Memory B cell (primary cell): ENCODE measurements around the gene DDIT3.

Experiments used
- ATAC-seq: fragments of 150-1000 bp; cut with Tn5 transposase; 2 replicates; pipeline ENCODE4 v1.10.0; 2021; ENCODE audit warnings: low read depth, mild to moderate bottlenecking, moderate library complexity
- DNase-seq, 2 donors: peaks; one replicate each; pipeline ENCODE4 v3.0.0; 2022; ENCODE audit warnings: low spot score in 2 of 2
- H3K27ac Mint-ChIP-seq: one replicate; pipeline ENCODE4 v1.8.0; 2022; ENCODE audit warnings: mild to moderate bottlenecking, moderate library complexity, mixed read lengths
- H3K27me3 Mint-ChIP-seq: one replicate; pipeline ENCODE4 v1.8.0; 2022; ENCODE audit warnings: mixed read lengths
- H3K36me3 Mint-ChIP-seq: one replicate; pipeline ENCODE4 v1.8.0; 2022; ENCODE audit warnings: mild to moderate bottlenecking, mixed read lengths
- H3K4me1 Mint-ChIP-seq: one replicate; pipeline ENCODE4 v1.8.0; 2022; ENCODE audit warnings: mixed read lengths
- H3K4me3 Mint-ChIP-seq: one replicate; pipeline ENCODE4 v1.8.0; 2022; ENCODE audit warnings: mild to moderate bottlenecking, moderate library complexity, mixed read lengths
- H3K9me3 Mint-ChIP-seq: one replicate; pipeline ENCODE4 v1.8.0; 2022; ENCODE audit warnings: mixed read lengths

The DDIT3 gene

GRCh38 chr12:57472391-57472790 lies 47.9 kb downstream of the DDIT3 start:
- DNase-seq: no peak
- Mint-ChIP-seq H3K27ac (no peak overlapping the region), H3K4me1 (peaks cover 46% of the 10 kb centered on the region), H3K9me3 (no peaks in the 10 kb centered on the region), H3K36me3 (peaks cover 40% of the 10 kb centered on the region), H3K4me3 (no peak overlapping the region), H3K27me3 (no peaks in the 10 kb centered on the region)
- no peak for ATAC-seq

DNA sequence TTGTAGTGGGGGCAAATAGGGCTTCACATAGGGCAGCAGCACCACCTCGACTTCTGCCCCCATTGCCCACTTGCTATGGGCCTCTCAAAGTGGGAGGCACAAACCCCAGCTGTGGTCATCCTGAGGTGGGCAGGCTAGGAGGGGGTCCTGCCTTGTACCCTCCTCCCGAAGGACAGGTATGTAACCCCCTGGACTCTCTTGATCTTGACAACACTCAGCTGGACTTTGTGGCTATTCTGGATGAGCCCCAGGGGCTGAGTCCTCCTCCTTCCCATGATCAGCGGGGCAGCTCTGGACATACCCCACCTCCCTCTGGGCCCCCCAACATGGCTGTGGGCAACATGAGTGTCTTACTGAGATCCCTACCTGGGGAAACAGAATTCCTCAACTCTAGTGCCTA lies 48.7 kb downstream of the DDIT3 start:
- Mint-ChIP-seq H3K4me3 (no peak overlapping the region), H3K27me3 (no peaks in the 10 kb centered on the region), H3K36me3 (peaks cover 40% of the 10 kb centered on the region), H3K4me1 (peaks cover 39% of the 10 kb centered on the region), H3K27ac (no peak overlapping the region), H3K9me3 (no peaks in the 10 kb centered on the region)
- DNase-seq: no peak
- no peak for ATAC-seq

- Mint-ChIP-seq H3K4me3 (no peak overlapping the region), H3K4me1 (peaks cover 34% of the 10 kb centered on the region), H3K27ac (no peak overlapping the region), H3K9me3 (no peaks in the 10 kb centered on the region), H3K36me3 (peaks cover 38% of the 10 kb centered on the region), H3K27me3 (no peaks in the 10 kb centered on the region)
- no peak for DNase-seq
- ATAC-seq: no peak
These were observed 49.2 kb downstream of the DDIT3 start for GRCh38 chr12:57470970-57471656.

DNA sequence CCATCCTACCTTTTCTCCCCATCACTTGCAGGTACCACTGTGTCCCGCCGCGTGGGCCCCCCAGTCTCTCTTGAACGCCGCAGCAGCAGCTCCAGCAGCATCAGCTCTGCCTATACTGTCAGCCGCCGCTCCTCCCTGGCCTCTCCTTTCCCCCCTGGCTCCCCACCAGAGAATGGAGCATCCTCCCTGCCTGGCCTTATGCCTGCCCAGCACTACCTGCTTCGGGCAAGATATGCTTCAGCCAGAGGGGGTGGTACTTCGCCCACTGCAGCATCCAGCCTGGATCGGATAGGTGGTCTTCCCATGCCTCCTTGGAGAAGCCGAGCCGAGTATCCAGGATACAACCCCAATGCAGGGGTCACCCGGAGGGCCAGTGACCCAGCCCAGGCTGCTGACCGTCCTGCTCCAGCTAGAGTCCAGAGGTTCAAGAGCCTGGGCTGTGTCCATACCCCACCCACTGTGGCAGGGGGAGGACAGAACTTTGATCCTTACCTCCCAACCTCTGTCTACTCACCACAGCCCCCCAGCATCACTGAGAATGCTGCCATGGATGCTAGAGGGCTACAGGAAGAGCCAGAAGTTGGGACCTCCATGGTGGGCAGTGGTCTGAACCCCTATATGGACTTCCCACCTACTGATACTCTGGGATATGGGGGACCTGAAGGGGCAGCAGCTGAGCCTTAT lies 49.9 kb downstream of the DDIT3 start:
- Mint-ChIP-seq H3K27ac (no peak overlapping the region), H3K4me3 (no peak overlapping the region), H3K9me3 (no peaks in the 10 kb centered on the region), H3K4me1 (peaks cover 34% of the 10 kb centered on the region), H3K27me3 (no peaks in the 10 kb centered on the region), H3K36me3 (peaks cover 36% of the 10 kb centered on the region)
- DNase-seq: no peak
- no peak for ATAC-seq

DNA sequence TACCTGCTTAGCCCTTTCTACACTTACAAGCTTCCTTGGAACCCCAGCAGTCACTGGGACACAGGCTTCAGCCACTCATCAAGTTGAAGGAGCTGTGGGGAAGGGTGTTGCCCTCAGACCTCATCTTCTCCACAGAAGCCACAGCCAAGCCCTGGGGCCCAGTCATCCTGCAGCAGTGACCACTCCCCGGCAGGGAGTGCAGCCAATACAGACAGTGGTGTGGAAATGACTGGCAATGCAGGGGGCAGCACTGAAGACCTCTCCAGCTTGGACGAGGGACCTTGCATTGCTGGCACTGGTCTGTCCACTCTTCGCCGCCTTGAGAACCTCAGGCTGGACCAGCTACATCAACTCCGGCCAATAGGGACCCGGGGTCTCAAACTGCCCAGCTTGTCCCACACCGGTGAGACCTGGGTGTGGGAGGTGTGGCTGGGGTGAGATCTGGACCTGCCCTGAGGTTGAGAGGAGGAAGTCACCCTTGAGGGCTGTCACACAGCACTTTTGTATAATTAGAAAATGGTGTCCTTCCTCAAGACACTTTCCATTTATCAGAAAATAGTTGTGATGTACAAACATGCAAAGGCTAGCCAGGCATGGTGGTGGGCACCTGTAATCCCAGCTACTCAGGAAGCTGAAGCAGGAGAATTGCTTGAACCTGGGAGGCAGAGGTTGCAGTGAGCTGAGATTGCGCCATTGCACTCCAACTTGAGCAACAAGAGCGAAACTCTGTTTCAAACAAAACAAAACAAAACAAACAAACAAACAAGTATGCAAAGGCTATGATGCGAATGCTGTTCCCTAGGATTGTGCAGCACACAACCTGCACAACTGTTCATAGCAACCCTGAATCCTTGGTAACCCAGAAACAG lies 50.8 kb downstream of the DDIT3 start:
- Mint-ChIP-seq H3K4me1 (peaks cover 34% of the 10 kb centered on the region), H3K9me3 (no peaks in the 10 kb centered on the region), H3K4me3 (no peak overlapping the region), H3K36me3 (peaks cover 32% of the 10 kb centered on the region), H3K27ac (no peak overlapping the region), H3K27me3 (no peaks in the 10 kb centered on the region)
- ATAC-seq (no peak), DNase-seq (no peak)

GRCh38 chr12:57467915-57468314 lies 52.4 kb downstream of the DDIT3 start:
- Mint-ChIP-seq H3K27ac (no peak overlapping the region), H3K36me3 (peaks cover 22% of the 10 kb centered on the region), H3K9me3 (no peaks in the 10 kb centered on the region), H3K4me3 (no peak overlapping the region), H3K27me3 (no peaks in the 10 kb centered on the region), H3K4me1 (peaks cover 31% of the 10 kb centered on the region)
- ATAC-seq (no peak), DNase-seq (no peak)

- Mint-ChIP-seq H3K27ac (no peak overlapping the region), H3K36me3 (peaks cover 19% of the 10 kb centered on the region), H3K4me3 (no peak overlapping the region), H3K9me3 (no peaks in the 10 kb centered on the region), H3K4me1 (peaks cover 33% of the 10 kb centered on the region), H3K27me3 (no peaks in the 10 kb centered on the region)
- ATAC-seq: no peak
- no peak for DNase-seq
These were observed 53.0 kb downstream of the DDIT3 start for GRCh38 chr12:57467212-57467874.
